Gastrocnemius medialis (tissue), 4 donors: ENCODE results near the gene MRE11. TPM values are rescaled to one million over a fixed set of nuclear protein-coding genes. Genes with fewer than 3 reads are reported as not detected.

ENCODE experiments used
- ATAC-seq, 2 donors: fragments of 150-250 bp; one replicate each; pipeline ENCODE4 v1.9.1; 2016
- DNase-seq, 2 donors: peaks; one replicate each; pipeline ENCODE4 v3.0.0-alpha.2; 2019
- H3K27ac ChIP-seq, 4 donors: fragments of 200-600 bp; sonication (generic); 1 replicate in 1 of 4; 2 replicates in 3 of 4; pipeline ENCODE4 v1.5.1; 2016 to 2018; ENCODE audit warnings: mild to moderate bottlenecking in 2 of 4, moderate library complexity in 1 of 4
- H3K27me3 ChIP-seq, 3 donors: fragments of 200-600 bp; sonication (generic) in 2 of 3; 1 replicate in 1 of 3; 2 replicates in 2 of 3; pipeline versions ENCODE4 v1.5.1 to v1.6.0; 2016 to 2019; ENCODE audit warnings: mild to moderate bottlenecking in 1 of 3, moderate library complexity in 1 of 3
- H3K36me3 ChIP-seq, 2 donors: fragments of 200-600 bp; sonication (generic) in 1 of 2; one replicate each; pipeline ENCODE4 v1.5.1; 2017 to 2018
- H3K4me1 ChIP-seq, 2 donors: fragments of 200-600 bp; sonication (generic) in 1 of 2; one replicate each; pipeline ENCODE4 v1.5.1; 2016 to 2017; ENCODE audit warnings: mild to moderate bottlenecking in 2 of 2
- H3K4me3 ChIP-seq, 4 donors: fragments of 200-600 bp; sonication (generic) in 3 of 4; 1 replicate in 1 of 4; 2 replicates in 3 of 4; pipeline ENCODE4 v1.5.1; 2016 to 2019; ENCODE audit warnings: mild to moderate bottlenecking in 2 of 4
- H3K9me3 ChIP-seq, 3 donors: fragments of 200-600 bp; sonication (generic) in 2 of 3; 1 replicate in 1 of 3; 2 replicates in 2 of 3; pipeline ENCODE4 v1.5.1; 2016 to 2019
- POLR2A ChIP-seq, 2 donors: fragments of 450-650 bp; IDR thresholded peaks; one replicate each; pipeline ENCODE4 v1.6.1; 2017; ENCODE audit warnings: antibody characterized with exemption in 2 of 2, mild to moderate bottlenecking in 2 of 2, moderate library complexity in 2 of 2
- in situ Hi-C, 4 donors: fragments of 200-750 bp; cut with MboI; loops; one replicate each; pipeline versions ENCODE4 v1.15.0 to v1.8.0; 2017; ENCODE audit warnings: low sequenced_read_pairs in 4 of 4
- intact Hi-C: fragments of 100-400 bp; cut with DNase I; formaldehyde crosslinking; loops from one replicate; pipeline ENCODE4 v1.15.1; 2023; ENCODE audit warnings: low total_unique reads
- total RNA-seq, 4 donors: library from RNA; depleted of rRNA; stranded (reverse); fragments of >200 nt; gene quantifications; one replicate each; pipeline versions ENCODE4 v1.1.0 to v1.2.3, GENCODE V29; 2016
- TF ChIP-seq, protein P1 (sequence below), 5 experiments: fragments of 450-650 bp in 3 of 5; fragments of 200-600 bp in 2 of 5; sonication (generic) in 2 of 5; IDR thresholded peaks in 4 of 5; conservative IDR thresholded peaks in 1 of 5; 1 replicate in 4 of 5; 2 replicates in 1 of 5; pipeline ENCODE4 v1.5.1; 2016 to 2019; ENCODE audit warnings: antibody characterized with exemption in 5 of 5, mild to moderate bottlenecking in 3 of 5, moderate library complexity in 3 of 5

Gene MRE11
- total RNA-seq, 4 donors from 2014 or later, result 5.3 to 12.3 (median 5.9) TPM

DNA sequence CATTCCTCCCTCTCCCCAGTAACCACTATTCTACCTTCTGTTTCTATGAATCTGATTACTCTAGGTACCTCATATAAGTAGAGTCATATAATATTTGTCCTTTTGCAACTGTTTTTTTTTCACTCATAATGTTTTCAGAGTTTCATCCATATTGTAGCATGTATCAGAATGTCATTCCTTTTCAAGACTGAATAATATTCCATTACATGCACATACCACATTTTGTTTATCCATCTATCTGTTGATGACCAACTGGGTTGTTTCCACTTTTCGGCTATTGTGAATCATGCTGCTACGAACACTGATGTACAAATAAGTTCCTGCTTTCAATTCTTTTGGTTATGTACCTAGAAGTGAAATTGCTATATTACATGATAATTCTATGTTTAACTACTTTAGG lies 40.7 kb downstream of the MRE11 start:
- no peak for ATAC-seq
- no peaks in the 10 kb centered on the region for H3K27me3 ChIP-seq
- intact Hi-C loops, result no loop called here
- H3K9me3 ChIP-seq, result no peaks in the 10 kb centered on the region
- in situ Hi-C loops, result no loop called here
- no peaks in the 10 kb centered on the region for H3K4me1 ChIP-seq
- no peak overlapping the region for H3K27ac ChIP-seq
- peaks cover 0 to 4% of the 10 kb centered on the region in 2 donors for H3K36me3 ChIP-seq
- no peak for DNase-seq
- TF ChIP-seq POLR2A (IDR thresholded peaks at IDR 0.05), result no peak
- TF ChIP-seq, protein P1, sequence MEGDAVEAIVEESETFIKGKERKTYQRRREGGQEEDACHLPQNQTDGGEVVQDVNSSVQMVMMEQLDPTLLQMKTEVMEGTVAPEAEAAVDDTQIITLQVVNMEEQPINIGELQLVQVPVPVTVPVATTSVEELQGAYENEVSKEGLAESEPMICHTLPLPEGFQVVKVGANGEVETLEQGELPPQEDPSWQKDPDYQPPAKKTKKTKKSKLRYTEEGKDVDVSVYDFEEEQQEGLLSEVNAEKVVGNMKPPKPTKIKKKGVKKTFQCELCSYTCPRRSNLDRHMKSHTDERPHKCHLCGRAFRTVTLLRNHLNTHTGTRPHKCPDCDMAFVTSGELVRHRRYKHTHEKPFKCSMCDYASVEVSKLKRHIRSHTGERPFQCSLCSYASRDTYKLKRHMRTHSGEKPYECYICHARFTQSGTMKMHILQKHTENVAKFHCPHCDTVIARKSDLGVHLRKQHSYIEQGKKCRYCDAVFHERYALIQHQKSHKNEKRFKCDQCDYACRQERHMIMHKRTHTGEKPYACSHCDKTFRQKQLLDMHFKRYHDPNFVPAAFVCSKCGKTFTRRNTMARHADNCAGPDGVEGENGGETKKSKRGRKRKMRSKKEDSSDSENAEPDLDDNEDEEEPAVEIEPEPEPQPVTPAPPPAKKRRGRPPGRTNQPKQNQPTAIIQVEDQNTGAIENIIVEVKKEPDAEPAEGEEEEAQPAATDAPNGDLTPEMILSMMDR (IDR thresholded peaks at IDR 0.05 in 4 of 5, conservative IDR thresholded peaks at IDR 0.05 in 1 of 5), result no peak
- no peak overlapping the region for H3K4me3 ChIP-seq

DNA sequence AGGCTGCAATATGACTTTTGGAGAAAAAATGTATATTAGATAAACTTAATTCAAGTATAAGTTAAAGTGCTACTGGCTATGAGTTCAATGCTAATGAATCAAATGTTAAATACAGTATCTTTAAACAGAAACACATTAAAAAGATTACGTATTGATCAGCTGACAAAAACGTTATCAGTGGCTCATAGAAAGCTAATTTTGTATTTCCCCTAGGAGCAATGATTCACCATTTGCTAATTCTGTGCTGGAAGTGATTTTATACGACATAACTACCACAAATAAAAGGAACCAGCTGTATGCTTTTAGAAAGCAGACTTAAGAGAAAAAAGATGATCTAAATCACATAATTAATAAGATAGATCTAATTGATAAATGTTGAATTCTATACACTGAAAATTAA lies 43.6 kb downstream of the MRE11 start:
- Histone ChIP-seq H3K27ac (no peak overlapping the region), H3K27me3 (no peaks in the 10 kb centered on the region), H3K4me3 (no peak overlapping the region), H3K36me3 (peaks cover 0 to 27% of the 10 kb centered on the region in 2 donors), H3K4me1 (no peaks in the 10 kb centered on the region), H3K9me3 (no peaks in the 10 kb centered on the region)
- TF ChIP-seq, protein P1 (IDR thresholded peaks at IDR 0.05 in 4 of 5, conservative IDR thresholded peaks at IDR 0.05 in 1 of 5), result no peak
- no peak for TF ChIP-seq POLR2A (IDR thresholded peaks at IDR 0.05)
- intact Hi-C loops, result no loop called here
- in situ Hi-C loops, result no loop called here
- DNase-seq, result no peak
- ATAC-seq, result no peak

DNA sequence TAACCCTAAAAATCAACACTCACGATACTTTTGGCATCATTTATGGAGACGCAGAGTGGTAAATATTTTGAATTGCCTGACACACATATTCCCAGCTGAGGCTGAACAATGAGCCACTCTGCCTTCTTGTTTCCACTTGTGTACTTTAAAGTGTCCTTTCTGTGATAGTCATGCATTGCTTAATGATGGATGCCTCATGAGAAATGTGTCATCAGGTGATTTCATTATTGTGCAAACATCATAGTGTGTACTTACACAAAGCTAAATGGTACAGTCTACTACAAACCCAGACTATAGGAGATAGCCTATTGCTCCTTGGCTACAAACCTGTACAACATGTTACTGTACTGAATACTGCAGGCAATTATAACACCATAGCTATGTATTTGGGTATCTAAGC lies 44.2 kb downstream of the MRE11 start:
- Histone ChIP-seq H3K27me3 (no peaks in the 10 kb centered on the region), H3K4me3 (no peak overlapping the region), H3K36me3 (peaks cover 0 to 28% of the 10 kb centered on the region in 2 donors), H3K27ac (no peak overlapping the region), H3K4me1 (no peaks in the 10 kb centered on the region), H3K9me3 (no peaks in the 10 kb centered on the region)
- in situ Hi-C loops (no loop called here), intact Hi-C loops (no loop called here)
- ATAC-seq (peak; percentile 64 to 73), DNase-seq (no peak)
- TF ChIP-seq, protein P1 (IDR thresholded peaks at IDR 0.05 in 4 of 5, conservative IDR thresholded peaks at IDR 0.05 in 1 of 5), result no peak
- no peak for TF ChIP-seq POLR2A (IDR thresholded peaks at IDR 0.05)

DNA sequence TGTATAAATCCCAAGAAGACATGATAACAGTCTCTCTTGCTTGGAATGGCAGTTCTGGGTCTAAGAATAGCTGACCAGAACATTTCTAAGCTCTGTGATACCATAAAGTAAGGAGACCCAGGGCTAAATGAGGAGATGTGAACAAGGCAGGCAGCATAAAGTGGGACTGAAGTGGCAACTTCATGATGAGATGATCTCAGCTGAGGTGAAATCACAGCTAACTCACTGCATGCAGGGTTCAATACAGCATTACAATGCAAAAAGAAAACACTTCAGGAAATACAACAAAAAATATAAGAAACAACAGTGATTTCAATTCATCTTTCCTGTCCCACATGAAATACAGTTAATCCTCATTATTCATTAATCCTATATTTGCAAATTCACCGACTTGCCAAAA lies 44.6 kb downstream of the MRE11 start:
- H3K4me3 ChIP-seq, result no peak overlapping the region
- H3K9me3 ChIP-seq, result no peaks in the 10 kb centered on the region
- no peaks in the 10 kb centered on the region for H3K27me3 ChIP-seq
- H3K27ac ChIP-seq, result no peak overlapping the region
- TF ChIP-seq POLR2A (IDR thresholded peaks at IDR 0.05), result no peak
- TF ChIP-seq, protein P1 (IDR thresholded peaks at IDR 0.05 in 4 of 5, conservative IDR thresholded peaks at IDR 0.05 in 1 of 5), result no peak
- ATAC-seq (no peak), DNase-seq (no peak)
- no peaks in the 10 kb centered on the region for H3K4me1 ChIP-seq
- in situ Hi-C loops, result no loop called here
- intact Hi-C loops, result no loop called here
- H3K36me3 ChIP-seq, result peaks cover 0 to 28% of the 10 kb centered on the region in 2 donors

DNA sequence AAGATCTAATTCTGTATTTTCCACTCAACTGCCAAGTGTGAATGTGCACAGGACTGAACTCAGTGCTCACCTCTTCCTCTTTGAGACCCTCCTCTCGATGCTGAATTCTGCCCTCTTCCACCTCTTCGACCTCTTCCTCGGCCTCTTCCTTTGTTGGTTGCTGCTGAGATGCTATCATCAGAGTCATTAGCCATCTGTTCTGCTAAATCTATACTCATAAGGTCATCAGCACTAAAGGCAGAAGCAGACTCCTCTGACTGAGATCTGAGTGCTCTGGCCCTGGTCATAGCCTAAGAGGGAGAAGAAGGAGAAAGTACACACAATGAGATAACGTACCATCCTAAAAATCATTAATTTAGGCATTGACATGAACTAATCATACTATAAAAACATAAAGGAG lies 46.5 kb downstream of the MRE11 start:
- in situ Hi-C loops, result no loop called here
- TF ChIP-seq, protein P1 (IDR thresholded peaks at IDR 0.05 in 4 of 5, conservative IDR thresholded peaks at IDR 0.05 in 1 of 5), result no peak
- no peak for TF ChIP-seq POLR2A (IDR thresholded peaks at IDR 0.05)
- Histone ChIP-seq H3K27ac (no peak overlapping the region), H3K4me1 (no peaks in the 10 kb centered on the region), H3K9me3 (no peaks in the 10 kb centered on the region), H3K36me3 (peaks cover 0 to 32% of the 10 kb centered on the region in 2 donors), H3K27me3 (no peaks in the 10 kb centered on the region), H3K4me3 (no peak overlapping the region)
- DNase-seq (no peak), ATAC-seq (no peak)
- intact Hi-C loops, result no loop called here
